Hindlimb muscle (tissue), 1 donor: Measurements from ENCODE around the gene SF3A2. TPM values are rescaled to one million over a fixed set of nuclear protein-coding genes. Genes with fewer than 3 reads are reported as not detected.
"Not testable (repeated sequence)": the region's sequence is repeated elsewhere in the genome, so short reads cannot be mapped to it uniquely, and the experiment has no call there.

Experiments used
- DNase-seq: peaks from one replicate; pipeline ENCODE4 v3.0.0-alpha.2; 2013
- polyA plus RNA-seq: library from polyadenylated mRNA; unstranded; fragments of 120-200 nt; gene quantifications from one replicate; pipeline ENCODE4 v1.2.1, GENCODE V29; 2013; ENCODE audit not compliant: insufficient read length

The SF3A2 gene, protein sequence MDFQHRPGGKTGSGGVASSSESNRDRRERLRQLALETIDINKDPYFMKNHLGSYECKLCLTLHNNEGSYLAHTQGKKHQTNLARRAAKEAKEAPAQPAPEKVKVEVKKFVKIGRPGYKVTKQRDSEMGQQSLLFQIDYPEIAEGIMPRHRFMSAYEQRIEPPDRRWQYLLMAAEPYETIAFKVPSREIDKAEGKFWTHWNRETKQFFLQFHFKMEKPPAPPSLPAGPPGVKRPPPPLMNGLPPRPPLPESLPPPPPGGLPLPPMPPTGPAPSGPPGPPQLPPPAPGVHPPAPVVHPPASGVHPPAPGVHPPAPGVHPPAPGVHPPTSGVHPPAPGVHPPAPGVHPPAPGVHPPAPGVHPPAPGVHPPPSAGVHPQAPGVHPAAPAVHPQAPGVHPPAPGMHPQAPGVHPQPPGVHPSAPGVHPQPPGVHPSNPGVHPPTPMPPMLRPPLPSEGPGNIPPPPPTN
- 78.2 TPM for polyA plus RNA-seq

DNA sequence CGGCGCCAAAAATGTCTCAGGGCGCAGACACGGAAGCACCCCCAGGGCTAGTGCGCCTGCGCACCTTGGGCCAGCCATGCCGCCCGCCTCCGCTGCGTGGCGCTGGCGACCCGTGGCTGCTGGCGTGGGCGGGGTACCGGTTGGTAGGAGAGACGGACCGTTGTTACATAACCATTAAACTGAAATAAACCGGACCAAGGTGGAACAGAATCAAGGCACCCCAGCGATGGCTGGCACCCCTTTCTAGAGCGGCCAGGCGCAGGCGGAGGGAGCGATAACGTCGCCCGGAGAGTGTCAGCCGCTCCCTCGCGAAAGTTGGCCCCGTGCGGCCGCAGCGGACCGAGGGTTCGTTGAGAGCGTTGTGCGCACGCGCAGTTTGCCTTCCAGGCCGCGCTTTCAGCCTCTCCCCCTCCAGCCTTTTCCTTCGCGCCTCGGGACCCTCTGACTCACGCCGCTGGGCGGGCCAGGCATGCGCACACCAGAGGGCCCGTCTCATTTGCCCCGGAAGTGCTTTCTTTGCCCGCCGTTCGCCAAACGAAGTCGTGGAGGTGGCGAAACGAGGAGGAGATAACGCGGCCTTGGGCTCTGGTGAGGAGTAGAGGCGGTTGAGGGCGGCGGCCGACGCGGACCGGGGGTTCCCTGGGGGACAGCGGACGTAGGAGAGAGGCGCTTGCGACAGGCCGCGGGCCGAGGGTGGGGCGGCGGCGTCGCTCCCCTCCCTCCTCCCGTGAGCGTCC, at the start of gene SF3A2, which contains the start of gene PLEKHJ1:
Gene SF3A2 (plus strand): TSS at position 511 of the 737 bp plus-strand sequence. CDS start 6,595 bp downstream, outside the sequence.
Gene PLEKHJ1 (minus strand): TSS at position 16 of the 737 bp plus-strand sequence. CDS start 81 bp downstream, outside the sequence.
- DNase-seq = peak; percentile 99

DNA sequence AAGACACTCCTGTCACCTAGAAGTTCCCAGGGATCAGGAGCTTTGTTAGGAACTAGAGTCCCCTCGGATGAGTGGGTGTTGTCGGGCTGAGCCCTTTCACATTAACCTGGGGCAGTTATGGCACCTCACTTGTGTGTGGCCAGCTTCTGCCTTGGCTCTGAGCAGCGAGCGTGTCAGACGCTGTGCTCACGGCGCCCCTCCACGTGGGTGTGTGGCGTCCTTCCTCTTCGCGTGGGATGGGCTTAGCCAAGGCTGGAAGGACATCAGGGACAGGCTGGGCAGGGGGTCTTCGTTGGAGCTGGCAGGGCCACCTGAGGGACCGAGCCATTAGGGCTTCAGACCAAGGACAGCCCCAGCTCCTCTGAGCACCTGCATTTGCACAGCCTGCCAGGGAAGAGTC, 49.5 kb upstream of the SF3A2 start:
- no peak for DNase-seq

DNA sequence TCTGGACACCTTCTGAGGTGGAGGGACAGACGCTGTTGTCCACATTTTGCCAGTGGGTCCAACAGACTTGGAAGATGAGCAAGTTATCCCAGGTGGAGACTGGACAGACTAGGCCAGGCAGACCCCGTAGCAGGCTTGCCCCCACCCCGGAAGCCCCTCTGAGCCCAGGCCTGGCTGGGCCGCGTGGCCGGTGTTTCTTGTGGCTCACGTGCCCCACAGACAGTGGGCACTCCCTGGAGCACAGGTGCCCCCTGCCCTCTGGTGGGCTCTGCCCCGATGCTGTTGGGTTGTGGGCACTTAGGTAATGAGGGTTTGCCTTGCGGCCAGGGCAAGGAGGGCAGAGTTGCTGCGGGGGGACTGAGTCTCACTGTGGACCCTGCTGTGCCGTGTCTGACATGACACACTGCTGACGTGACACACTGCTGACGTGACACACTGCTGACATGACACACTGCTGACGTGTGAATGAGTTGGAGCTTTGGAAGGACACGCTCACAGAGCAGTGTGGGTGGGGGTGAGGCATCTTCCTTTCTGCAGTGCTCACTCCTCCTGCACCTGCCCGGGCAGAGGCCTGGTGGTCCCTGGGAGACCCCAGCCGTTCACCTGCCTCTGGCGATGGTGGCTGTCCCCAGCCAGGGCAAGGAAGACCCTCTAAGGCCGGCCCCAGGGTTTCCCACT, 47.8 kb upstream of the SF3A2 start:
- DNase-seq = no peak

DNA sequence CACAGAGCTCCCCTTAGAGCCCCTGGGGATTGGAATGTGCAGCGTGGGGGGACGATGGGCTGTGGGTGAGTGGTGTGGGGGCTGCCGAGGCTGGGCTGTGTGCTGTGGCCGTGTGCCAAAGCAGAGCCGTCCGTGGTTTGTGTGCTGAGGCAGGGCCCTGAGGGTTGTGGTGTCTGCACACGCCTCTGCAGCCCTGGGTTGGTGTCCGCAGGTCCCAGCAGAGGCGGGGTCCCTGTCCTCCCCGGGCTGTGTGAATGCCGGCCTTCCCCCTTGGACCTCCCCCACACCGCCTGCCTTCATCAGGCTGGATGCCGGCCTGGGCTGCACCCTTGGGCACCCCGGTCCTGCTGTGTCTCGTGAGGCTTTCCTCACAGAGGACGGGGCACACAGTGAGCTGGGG, 46.7 kb upstream of the SF3A2 start:
- DNase-seq = no peak

DNA sequence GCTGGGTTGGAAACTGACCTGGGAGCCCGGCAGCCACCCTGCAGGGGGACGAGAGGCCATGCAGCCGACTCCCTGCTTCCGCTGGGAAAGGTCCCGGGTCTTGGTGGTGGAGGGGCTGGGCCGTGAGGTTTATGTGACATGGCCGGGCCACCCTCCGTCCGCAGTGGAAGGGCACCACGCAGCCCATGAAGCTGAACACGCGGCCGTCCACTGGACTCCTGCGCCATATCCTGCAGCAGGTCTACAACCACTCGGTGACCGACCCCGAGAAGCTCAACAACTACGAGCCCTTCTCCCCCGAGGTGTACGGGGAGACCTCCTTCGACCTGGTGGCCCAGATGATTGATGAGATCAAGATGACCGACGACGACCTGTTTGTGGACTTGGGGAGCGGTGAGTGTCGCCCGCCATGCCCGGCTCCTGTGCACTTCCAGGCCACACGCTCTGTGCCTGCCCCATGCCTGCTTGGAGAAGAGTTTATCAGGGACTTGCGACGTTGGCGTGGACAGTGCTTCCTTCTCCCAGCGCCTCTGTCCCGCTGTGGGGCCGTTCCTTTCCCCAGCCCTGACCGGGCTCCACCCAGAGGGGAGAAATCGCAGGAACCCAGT, 45.7 kb upstream of the SF3A2 start:
- no peak for DNase-seq

DNA sequence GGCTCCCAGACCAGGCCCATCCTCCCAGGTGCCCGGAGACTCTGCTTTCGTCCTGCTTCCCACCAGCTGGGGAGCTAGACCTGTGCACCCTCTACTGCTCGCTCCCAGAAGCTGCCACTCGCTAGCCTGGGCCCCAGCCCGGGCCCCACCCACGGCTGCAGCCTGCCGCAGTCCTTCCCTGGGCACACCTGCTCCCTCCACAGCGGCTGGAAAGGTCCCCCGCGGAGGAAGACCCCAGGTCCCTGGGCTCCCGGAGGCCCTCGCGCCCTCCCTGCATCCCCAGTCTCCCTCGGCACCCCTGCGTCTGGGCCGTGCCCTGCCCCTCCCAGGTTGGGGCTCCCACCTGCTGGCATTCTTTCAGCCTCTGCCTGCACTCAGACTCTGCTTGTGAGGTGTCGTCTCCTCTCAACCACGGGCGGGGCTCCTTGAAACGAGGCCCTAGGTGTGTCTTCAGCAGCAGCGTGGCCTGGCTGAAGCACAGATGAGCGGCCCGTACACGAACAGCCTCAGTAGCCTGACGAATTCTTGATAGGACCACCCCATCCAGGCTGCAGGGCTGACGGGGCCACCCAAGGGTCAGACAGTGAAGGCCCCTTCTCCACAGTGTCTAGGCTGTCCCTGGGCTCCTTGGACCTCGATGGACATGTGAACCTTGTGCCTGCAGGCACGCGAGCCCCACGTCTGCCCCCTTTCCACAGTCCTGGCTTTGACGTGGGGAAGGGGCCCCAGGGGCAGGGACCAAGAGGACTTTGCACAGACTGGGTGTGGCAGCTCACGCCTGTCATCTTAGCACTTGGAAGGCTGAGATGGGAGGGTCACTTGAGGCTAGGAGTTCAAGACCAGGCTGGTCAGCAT, 44.9 kb upstream of the SF3A2 start:
- DNase-seq = no peak

DNA sequence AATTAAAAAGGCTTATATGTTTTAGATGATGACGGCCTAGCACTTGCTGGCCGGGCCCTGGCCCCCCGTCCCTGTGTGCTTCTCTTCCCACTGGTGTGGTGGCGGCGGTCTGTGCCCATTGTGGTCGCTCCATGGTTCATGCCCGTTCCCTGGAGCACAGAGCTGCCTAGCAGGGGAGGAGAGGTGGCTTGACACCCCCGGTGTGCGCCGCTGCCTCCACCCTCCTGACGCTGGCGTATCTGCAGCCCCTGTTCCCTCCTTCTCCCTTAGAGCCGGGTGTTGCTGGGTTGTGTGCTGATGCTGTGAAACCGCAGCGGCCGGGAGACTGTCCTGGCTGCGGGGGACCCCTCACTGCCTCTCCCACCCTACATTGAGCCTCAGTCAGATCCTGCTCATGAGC, 43.8 kb upstream of the SF3A2 start:
- no peak for DNase-seq

DNA sequence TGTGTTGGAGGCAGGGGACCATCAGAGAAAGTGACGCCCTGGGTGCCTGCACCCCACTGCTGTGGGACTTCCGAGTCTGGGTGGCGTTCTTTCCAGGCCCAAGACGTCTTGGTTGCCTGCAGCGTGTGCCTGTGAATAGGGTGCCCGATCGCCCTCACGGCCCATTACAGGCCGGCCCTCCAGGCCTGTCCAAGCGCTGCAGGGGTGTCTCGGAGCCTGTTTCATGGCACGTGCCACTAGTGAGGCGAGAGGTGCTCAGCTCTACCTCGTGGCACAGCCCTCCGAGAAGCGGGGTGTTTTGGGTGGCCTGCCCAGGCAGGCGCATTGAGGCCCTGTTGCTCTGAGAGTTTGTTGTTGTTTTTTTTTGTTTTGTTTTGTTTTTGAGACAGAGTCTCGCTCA, 42.8 kb upstream of the SF3A2 start:
- no peak for DNase-seq

DNA sequence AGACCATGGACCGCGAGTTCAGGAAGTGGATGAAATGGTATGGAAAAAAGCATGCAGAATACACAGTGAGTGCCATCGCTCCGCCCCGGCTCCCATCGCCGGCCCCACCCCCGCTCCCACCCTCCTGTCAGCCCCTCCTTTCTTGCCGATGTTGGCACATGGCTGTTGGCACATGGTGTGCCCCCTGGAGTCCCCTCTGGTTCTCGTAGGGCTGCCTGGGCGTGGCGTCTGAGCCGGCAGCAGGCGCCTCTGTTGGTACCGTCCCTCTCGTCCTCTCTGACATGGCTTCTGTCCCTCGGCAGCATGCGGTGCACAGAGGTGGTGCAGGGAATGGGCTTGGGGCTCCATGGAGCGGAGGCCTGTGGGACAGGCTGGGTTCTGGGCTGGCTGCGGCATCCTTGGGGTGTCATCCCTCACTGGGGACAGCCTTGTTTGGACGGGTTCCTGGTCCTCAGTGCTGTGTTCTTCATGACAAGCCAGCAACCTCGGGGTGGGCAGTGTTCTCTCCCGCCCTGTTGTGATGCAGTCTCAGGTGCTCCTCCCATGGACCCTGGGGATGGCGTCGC, 42.0 kb upstream of the SF3A2 start:
- DNase-seq = no peak

DNA sequence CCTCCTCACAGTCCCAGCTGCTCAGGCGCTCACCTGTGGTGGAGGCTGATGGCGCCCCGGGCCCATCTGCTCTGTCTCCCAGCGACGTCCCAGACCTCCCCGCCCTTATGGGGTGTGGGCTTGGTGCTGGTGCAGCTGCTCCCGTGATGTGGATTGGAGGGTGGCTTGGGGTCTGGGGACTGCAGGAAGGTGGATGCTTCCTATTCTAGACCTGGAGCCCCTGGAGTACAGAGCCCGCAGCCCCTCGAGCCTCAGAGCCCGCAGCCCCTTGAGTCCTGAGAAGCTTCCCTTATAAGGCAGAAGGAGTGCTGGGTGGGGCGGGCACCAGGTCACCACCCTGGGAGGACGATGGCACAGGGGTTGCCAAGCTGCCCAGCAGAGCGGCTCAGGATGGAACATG, 41.3 kb upstream of the SF3A2 start:
- no peak for DNase-seq

DNA sequence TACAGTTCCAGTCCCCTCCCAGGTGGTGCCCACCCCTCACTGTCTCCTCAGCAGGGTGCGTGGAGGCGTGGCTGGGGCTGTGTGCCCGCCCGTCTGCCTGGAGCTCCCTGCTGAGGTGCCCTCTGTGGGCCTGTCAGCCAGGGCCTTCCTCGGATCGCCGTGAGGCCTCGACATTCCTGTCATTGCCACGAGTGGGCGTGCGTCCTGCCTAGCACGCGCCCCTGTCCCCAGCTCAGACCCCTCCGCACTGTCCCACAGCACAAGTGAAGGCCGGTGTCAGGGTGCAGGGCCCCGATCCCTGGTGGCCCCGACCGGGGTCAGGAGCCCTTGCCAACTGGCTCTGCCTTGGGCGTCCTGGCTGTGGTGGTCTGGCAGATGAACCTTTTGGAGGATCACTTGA, 40.7 kb upstream of the SF3A2 start:
- no peak for DNase-seq

DNA sequence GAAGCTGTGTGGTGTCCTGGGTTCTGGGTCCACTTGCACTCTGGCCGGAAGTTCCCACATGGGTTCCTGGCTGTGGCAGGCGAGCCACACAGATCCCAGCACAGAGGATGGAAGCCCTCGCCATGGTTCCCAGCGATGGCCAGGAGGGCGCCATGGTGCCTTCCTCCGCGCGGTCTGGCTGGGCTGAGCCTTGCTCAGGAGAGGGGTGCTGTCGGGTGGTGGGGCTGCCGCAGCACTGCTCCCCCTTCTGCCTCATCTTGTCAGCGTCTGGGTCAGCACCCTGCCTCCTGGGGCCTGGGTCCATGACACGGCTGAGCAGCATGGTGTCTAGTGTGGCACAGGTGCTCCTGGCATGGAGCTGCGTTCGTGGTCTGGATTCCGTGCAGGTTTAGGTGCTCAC, 39.4 kb upstream of the SF3A2 start:
- no peak for DNase-seq

DNA sequence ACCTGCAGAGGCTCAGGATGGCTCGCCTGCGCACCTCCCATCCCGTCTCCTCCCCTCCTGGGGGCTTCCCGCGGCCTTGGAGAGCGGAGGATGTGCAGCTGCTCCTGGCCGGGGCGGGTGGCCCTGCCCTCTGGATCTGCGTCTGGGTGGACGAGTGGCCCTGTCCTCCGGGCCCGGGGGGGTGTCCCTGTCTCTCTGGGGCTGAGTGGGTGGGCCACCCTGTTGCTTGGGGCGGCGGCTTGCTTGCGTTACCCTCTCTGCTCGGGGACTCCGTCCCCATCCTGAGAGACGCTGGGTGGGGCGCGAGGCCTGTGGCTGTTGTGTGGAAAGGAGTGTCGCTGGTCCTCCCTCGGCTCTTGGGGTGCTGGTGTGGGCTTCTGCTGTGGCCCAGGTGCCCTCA, 38.3 kb upstream of the SF3A2 start:
- DNase-seq = no peak

DNA sequence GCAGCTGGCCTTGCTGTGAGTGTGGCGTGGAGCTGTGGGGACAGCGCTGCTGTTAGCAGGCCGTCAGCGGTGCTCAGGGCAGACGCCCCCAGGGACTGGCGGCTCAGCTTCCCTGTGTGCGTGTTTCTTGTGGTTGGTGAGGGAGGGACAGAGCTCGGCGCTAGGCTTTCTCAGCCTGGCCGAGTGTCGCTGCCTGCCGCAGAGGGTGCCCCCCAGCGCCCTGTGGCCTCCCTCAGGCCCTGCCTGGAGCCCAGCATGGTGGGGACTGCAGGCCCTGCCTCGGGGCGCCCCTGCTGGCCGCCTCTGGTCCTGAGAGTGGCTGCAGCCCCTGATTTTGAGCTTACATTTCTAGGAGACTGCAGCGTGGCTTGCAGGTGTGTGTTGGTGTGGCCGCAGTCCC, 37.4 kb upstream of the SF3A2 start:
- DNase-seq = no peak

DNA sequence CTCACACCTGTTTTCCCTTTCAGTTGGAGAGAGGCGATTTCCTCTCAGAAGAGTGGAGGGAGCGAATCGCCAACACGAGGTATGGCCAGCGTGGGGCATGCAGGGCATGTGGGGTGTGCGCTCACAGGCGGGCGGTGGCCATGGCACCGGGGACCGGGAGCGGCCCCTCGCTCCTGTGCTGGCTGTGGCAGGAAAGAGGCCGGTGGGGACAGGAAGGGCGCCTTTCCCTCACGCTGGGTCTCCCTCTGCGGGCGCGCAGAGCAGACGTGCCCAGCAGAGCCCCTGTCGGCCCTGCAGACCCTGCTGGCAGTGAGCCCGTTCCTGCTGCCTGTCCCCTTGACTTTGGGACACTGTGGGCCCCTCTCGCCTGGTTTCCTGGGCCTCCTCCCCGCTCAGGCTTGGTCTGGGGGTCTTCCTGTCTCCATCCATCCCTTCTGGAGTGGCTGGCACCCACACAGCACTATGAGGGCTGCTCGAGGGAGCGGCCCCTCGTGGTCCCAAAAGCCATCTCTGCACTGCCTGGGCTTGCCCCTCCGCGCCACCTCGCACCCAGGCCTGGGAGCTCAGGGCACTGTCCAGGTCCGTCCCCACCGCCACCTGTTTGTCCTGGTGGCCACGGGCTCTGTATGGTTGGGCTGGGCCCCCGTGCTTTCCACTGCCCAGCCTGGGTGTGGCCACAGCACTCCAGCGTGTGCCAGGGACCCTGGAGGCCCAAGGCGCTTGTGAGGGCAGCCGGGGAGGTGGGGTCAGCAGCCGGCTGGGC, 36.6 kb upstream of the SF3A2 start:
- DNase-seq = no peak

DNA sequence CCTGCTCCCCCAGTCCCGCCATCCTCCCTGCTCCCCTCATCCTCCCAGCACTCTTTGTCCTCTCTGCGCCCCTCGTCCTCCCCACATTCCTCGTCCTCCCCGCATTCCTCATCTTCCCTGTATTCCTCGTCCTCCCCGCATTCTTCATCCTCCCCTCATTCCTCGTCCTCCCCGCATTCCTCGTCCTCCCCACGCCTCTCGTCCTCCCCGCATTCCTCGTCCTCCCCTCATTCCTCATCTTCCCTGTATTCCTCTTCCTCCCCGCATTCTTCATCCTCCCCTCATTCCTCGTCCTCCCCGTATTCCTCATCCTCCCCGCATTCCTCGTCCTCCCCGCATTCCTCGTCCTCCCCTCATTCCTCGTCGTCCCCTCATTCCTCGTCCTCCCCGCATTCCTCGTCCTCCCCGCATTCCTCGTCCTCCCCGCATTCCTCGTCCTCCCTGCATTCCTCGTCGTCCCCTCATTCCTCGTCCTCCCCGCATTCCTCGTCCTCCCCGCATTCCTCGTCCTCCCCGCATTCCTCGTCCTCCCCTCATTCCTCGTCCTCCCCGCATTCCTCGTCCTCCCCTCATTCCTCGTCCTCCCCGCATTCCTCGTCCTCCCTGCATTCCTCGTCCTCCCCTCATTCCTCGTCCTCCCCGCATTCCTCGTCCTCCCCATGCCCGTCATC, 35.9 kb upstream of the SF3A2 start:
- not testable (repeated sequence) for DNase-seq

DNA sequence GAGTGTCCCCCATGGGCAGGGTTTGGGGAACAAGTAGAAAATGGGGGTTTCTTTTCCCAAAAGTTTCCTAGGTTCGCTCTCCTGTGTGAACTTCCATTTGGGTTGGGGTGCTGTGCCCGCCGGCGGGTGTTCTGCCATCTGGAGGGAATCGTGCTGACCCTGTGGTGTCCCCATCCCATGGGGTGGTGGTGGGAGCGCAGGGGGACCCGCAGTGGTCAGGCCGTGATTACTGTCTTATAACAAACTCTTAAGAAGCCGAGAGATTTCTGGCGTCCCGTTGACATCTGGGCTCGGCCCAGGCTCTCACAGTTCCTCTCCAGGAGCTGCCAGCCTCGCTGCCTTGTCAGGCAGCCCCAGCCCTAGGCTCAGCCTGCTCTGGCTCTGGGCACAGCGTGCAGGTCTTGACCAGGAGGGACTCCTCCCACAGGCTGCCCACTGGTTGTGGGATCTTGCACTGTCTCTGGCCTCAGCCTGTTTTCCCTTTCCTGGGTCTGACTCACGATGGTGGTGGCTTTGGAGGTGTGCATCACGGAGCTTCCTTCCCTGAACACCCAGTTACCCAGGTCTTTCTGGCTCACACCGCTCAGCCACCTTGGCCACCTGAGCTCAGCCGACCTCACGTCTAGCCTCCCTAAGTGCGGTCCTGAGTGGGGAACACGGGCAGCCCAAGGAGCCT, 35.0 kb upstream of the SF3A2 start:
- no peak for DNase-seq

DNA sequence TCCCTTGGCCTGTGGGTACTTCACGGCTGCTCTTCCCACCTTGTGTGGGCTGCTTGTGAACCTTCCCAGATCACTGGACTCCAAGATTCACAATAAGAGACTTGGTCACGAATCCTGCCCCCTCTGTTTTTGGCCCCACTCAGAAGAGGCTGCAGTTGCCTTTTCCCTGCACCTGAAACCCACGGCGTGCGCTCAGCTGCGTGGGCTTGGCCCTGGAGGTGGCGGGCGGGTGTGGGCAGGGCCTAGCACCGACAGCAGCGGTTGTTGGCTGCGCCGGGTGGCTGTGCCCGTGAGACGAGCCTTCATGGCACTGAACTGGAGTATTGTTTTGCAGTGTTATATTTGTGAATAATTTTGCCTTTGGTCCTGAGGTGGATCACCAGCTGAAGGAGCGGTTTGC, 34.3 kb upstream of the SF3A2 start:
- DNase-seq = no peak

DNA sequence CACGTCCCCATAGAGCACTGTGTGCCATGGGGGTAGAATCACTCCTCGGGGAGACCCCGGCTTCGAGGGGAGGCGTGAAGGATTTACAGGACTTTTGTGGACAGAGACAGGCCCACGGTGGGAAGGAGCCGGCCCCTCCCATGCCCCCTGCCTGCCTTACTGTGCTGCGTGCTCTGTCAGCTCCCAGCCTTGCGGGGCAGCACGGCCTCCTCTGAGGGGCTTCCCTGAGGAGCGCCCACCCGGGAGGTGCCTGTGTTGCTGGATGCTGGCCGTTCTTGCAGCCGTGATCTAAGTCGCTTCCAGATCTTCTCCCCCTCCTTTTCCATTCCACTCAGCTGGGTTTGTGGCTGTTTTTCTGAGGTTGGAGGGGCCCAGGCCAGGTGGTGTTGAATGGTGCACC, 29.6 kb upstream of the SF3A2 start:
- DNase-seq = no peak
